ENCODE results near the gene UHRF2.
A peak's percentile ranks its signal among the peaks of the same experiment; 100 is the strongest.
"Not testable (repeated sequence)": the region's sequence is repeated elsewhere in the genome, so short reads cannot be mapped to it uniquely, and the experiment has no call there.

UHRF2 gene

GRCh38 chr9:6542617-6543016 is 129.6 kb downstream of the UHRF2 start:
- H3K4me1 ChIP-seq; H3K4me3 ChIP-seq; in situ Hi-C loops (cut with MboI; ENCODE audit: low sequenced_read_pairs); H3K36me3 ChIP-seq (replicated peaks); H3K27me3 ChIP-seq (ENCODE audit: low read depth); DNase-seq (ENCODE audit: low spot score in 2 of 2); H3K9me3 ChIP-seq: not testable (repeated sequence)

- Histone ChIP-seq H3K9me3 (no peaks in the 10 kb centered on the region), H3K27me3 (ENCODE audit: low read depth) (no peaks in the 10 kb centered on the region), H3K4me1 (no peaks in the 10 kb centered on the region), H3K36me3 (replicated peaks) (no peaks in the 10 kb centered on the region), H3K4me3 (no peak overlapping the region)
- in situ Hi-C loops (cut with MboI; ENCODE audit: low sequenced_read_pairs), result no loop called here
- DNase-seq (ENCODE audit: low spot score in 2 of 2), result no peak
Observed at GRCh38 chr9:6543204-6543603, 130.2 kb downstream of the UHRF2 start.

DNA sequence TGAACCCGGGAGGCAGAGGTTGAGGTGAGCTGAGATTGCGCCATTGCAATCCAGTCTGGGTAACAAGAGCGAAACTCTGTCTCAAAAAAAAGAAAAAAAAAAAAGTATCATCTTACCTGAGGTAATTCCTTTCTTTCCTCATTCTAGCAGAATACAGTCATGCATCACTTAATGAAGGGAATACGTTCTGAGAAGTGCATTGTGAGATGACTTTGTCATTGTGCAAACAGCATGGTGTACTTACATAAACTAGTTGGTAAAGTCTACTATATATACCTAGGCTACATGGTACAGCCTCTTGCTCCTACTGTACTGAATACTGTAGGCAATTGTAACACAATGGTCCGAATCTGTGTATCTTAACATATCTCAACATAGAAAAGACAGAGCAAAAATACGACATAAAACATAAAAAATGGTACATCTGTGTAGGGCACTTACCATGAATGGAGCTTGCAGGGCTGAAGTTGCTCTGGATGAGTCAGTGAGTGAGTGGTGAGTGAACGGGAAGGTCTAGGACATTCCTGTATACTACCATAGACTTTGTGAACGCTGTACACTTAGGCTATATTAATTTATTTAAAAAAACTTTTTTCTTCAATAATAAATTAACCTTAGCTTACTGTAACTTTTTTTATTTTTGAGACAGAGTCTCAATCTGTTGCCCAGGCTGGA is 132.2 kb downstream of the UHRF2 start:
- in situ Hi-C loops (cut with MboI; ENCODE audit: low sequenced_read_pairs), result no loop called here

GRCh38 chr9:6549106-6549800 is 136.3 kb downstream of the UHRF2 start:
- no peak overlapping the region for H3K4me3 ChIP-seq
- in situ Hi-C loops (cut with MboI; ENCODE audit: low sequenced_read_pairs), result no loop called here
- no peaks in the 10 kb centered on the region for H3K9me3 ChIP-seq
- no peaks in the 10 kb centered on the region for H3K36me3 ChIP-seq (replicated peaks)
- peak; percentile 21 to 64 for DNase-seq (ENCODE audit: low spot score in 2 of 2)
- H3K27me3 ChIP-seq (ENCODE audit: low read depth), result no peaks in the 10 kb centered on the region
- peaks cover 10% of the 10 kb centered on the region; the same call in 1 of the 2 replicates for H3K4me1 ChIP-seq

More for the DNA sequence above, 132.2 kb downstream of the UHRF2 start:
- no peak overlapping the region for H3K4me3 ChIP-seq
- DNase-seq (ENCODE audit: low spot score in 2 of 2), result no peak
- no peaks in the 10 kb centered on the region for H3K9me3 ChIP-seq
- peaks cover 10% of the 10 kb centered on the region; the same call in 1 of the 2 replicates for H3K4me1 ChIP-seq
- H3K27me3 ChIP-seq (ENCODE audit: low read depth), result no peaks in the 10 kb centered on the region
- no peaks in the 10 kb centered on the region for H3K36me3 ChIP-seq (replicated peaks)

DNA sequence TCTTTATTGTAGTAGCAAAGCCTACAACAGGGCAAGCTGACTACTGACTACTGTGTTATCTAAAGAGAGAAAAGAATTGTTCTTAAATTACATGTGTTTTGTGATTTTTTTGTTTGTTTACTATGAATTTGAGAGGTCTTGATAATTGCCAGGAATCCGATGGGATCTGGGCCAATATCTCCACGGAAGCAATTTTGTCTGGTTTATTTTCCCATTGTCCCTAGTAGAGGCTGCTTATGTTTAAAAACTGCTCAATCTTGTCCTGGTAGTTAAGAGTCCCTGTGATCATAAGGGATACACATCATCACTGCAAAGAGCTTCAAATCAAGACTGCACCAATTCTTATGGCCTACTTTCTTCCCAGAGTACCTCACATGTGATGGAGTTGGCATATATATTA is 138.1 kb downstream of the UHRF2 start:
- Histone ChIP-seq H3K4me3 (no peak overlapping the region), H3K27me3 (ENCODE audit: low read depth) (no peaks in the 10 kb centered on the region), H3K4me1 (peaks cover 10% of the 10 kb centered on the region; the same call in 1 of the 2 replicates), H3K36me3 (replicated peaks) (no peaks in the 10 kb centered on the region), H3K9me3 (no peaks in the 10 kb centered on the region)
- in situ Hi-C loops (cut with MboI; ENCODE audit: low sequenced_read_pairs), result no loop called here
- no peak for DNase-seq (ENCODE audit: low spot score in 2 of 2)

DNA sequence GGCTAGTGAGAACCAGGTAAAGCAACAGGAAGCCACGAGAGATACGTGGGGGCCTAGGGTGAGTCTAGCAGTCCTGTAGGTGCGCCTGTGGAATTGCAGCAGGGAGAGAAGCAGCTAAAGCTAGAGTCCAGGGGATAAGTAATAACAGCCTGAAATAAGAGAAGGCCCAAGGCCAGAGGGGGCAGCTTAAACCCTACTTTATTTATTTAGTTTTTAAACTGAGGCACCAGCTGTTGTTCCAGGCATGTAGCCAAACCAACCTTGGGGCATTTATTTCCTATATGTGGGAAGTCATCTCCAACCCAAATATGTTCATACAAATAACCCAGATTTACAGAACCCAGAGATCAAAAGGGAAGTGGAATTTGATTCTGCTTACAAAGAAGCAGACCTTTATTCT is 139.0 kb downstream of the UHRF2 start:
- in situ Hi-C loops (cut with MboI; ENCODE audit: low sequenced_read_pairs), result no loop called here
- no peak overlapping the region for H3K4me3 ChIP-seq
- DNase-seq (ENCODE audit: low spot score in 2 of 2), result no peak
- H3K36me3 ChIP-seq (replicated peaks), result no peaks in the 10 kb centered on the region
- no peaks in the 10 kb centered on the region for H3K9me3 ChIP-seq
- H3K27me3 ChIP-seq (ENCODE audit: low read depth), result no peaks in the 10 kb centered on the region
- peaks cover 10% of the 10 kb centered on the region; the same call in 1 of the 2 replicates for H3K4me1 ChIP-seq

DNA sequence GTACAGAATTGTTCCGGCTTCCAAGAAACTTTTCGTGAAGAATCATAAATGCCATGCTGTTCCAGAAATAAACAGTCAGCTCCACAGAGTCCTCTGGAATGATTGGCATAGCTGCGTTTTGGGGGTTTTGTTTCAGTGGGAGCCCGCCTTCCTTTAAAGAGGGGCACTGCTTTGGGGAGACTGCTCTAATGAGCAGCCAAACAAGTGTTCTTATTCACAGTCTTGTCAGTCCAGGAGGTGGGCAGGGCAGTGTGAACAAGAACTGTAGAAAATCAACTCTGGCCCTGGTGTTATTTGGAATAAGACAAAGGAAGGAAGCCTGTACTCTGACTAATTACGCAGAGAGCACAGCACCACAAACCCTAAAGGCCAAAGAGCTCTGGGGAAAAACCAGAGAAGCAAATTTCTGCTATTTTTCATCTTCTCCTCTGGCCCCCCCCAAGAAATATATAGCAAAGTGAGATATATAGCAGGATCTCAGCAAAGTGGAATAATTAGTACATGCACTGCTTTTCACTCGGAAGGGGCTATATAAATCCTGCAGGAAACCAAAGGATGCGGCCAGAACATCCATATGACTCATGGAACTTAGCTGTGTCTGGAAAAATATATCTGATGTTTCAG is 139.6 kb downstream of the UHRF2 start:
- Histone ChIP-seq H3K9me3 (no peaks in the 10 kb centered on the region), H3K4me1 (peaks cover 10% of the 10 kb centered on the region; the same call in 1 of the 2 replicates), H3K4me3 (no peak overlapping the region), H3K27me3 (ENCODE audit: low read depth) (no peaks in the 10 kb centered on the region), H3K36me3 (replicated peaks) (no peaks in the 10 kb centered on the region)
- in situ Hi-C loops (cut with MboI; ENCODE audit: low sequenced_read_pairs), result no loop called here
- no peak for DNase-seq (ENCODE audit: low spot score in 2 of 2)

DNA sequence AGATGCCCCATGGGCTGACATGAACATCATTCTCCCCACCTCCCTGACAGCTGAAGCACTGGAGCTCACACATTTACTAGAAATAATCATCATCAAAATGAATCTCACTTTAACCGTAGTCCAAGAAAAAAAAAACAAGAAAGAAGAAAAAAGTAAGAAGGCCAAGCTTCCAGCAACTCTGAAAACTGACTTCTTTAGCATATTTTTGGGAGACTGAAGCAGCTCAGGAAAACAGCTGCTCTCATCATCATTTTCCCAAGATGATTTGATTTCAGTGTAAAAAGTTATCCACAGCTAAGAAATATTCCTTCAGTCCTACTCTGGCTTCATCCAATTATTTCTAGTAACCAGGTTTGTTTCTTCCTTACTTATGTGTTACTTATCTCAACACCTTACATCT is 140.9 kb downstream of the UHRF2 start:
- H3K36me3 ChIP-seq (replicated peaks), result no peaks in the 10 kb centered on the region
- H3K9me3 ChIP-seq, result no peaks in the 10 kb centered on the region
- no peaks in the 10 kb centered on the region for H3K27me3 ChIP-seq (ENCODE audit: low read depth)
- H3K4me1 ChIP-seq, result peaks cover 10% of the 10 kb centered on the region; the same call in 1 of the 2 replicates
- in situ Hi-C loops (cut with MboI; ENCODE audit: low sequenced_read_pairs), result no loop called here
- no peak for DNase-seq (ENCODE audit: low spot score in 2 of 2)
- H3K4me3 ChIP-seq, result no peak overlapping the region

Data from HAP-1 (cell line).